GM18511 (cell line): ENCODE results near the gene SH3BP1.

Experiments used
- ATAC-seq: cut with Tn5 transposase; IDR thresholded peaks from one replicate; pipeline ENCODE4 v1.9.1; 2021; ENCODE audit warnings: mild to moderate bottlenecking, moderate library complexity; ENCODE audit not compliant: unreplicated experiment

The SH3BP1 gene

DNA sequence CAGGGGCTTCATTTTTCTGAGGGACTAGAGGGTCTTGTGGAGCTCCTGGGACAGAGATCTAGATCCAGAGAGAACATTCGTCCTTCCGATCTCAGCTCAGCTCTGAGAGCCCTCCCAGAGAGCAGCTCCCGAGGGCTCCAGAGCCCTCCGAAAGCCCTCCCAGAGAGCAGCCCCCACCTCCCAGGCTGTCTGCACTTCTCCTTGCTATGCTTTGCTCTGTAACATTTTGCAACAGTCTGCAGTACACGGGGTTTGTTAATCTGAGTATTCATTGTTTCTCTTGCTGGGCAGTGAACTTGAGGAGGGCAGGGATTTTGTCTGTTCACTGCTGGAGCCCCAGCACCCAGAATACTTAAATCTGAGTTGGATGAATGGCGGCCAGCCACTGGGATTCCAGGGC, 28.3 kb upstream of the SH3BP1 start:
- no peak for ATAC-seq

DNA sequence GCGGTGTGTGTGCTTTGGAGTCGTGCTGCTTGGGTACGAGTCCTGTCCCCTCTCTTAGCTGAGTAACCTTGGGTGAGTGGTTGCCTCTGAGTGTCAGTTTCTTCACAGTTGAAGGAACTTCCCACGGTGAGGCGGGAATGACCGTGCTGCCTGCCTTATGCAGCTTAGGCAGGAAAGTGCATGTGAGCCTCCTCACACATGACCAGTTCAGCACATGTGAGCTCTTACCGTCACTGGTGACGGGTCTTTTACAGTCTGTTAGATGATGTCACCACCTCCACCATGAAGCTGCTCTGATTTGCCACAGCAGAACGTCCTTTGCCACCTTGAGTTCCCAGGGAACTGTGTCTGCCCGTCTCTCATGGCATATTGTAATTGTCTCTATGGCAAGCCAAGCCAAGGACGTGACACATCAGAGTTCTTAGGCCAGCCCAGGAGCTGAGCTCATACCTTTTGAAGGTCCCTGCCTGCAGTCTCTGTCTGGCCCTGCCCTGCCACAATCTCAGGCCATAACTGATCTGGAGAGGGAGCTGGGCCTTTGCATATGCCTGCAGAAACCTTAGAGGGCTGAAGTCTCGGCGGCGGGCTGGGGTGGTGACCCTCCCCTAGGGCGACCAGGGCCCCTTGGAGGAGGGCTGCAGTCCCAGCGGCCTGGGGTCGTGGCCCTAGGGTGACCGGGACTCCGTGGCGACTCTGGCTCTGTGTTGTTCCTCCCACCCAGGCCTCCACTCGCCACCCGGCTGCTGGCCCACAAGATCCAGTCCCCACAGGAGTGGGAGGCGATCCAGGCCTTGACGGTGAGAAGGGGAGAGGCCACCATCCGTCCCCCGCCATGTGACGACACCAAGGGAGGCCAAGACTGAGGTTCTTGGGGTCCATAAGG, 23.0 kb upstream of the SH3BP1 start:
- ATAC-seq: no peak

DNA sequence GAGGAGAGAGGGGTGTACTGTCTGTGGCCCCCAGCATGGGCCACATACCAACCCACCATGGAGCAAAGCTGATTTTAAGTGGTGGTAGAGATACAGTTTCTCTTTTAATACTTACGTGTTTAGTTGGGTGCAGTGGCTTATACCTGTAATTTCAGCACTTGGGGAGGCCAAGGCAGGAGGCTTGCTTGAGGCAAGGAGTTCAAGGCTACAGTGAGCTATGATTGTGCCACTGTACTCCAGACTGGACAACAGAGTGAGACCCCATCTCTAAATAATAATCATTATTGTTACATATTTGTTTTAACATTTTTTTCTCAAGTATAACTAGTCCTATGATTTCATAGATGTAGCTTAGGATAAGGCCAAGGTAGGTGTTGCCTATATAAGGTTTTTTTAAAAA, 22.0 kb upstream of the SH3BP1 start:
- no peak for ATAC-seq

DNA sequence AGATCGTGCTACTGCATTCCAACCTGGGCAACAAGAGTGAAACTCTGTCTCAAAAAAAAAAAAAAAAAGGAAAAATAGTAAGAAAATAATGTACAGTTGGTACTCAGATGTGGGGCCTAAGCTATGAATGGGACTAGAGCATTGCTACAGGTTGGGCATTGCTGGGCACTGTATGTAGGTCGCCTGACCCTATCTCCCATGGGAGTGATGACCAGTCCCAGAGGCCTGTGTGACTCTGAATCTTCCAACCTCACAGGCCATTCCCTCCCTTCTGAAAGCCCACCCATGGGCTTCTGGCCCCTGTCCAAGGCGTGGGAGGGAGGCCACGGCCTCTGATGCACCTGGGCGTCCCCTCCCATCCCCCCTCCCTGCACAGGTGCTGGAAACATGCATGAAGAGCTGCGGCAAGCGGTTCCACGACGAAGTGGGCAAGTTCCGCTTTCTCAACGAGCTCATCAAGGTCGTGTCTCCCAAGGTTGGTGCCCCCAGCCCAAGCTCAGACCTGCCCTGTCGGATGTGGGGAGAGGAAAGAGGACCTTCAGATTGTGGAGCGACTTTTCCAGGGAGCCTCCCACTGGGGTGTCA, 21.3 kb upstream of the SH3BP1 start:
- no peak for ATAC-seq

DNA sequence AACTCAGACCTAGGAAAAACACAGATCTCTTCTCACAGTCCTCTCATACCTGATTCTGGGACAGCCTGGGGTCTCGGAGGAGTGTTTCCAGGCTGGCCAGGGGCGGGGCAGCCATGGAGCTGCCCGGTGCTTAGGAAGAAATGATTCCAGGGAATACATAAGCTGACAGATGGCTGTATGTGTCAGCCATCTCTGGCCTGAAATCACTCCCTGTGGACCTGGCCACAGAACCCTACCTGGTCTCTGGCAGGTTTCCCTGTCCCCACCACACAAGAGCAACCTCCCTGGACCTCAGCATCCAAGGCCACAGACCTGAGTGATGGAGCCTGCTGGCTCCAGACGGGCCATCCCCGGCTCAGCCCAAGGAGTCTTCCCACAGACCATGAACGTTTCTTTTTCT, 20.8 kb upstream of the SH3BP1 start:
- no peak for ATAC-seq

DNA sequence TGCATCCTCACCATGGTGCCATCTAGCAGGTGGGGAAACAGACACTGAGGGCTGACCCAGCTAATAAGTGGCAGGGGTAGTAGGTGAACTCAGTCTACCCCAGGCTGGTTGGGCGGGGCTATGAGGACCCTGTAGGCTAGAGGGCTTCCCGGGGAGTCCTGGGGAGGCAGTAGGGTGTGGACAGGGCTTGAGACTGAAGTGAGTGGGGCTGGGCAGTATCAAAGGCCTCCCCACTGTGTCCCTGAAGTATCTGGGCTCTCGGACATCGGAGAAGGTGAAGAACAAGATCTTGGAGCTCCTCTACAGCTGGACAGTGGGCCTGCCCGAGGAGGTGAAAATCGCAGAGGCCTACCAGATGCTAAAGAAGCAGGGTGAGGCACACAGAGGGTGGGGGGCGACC, 19.5 kb upstream of the SH3BP1 start:
- ATAC-seq: no peak

DNA sequence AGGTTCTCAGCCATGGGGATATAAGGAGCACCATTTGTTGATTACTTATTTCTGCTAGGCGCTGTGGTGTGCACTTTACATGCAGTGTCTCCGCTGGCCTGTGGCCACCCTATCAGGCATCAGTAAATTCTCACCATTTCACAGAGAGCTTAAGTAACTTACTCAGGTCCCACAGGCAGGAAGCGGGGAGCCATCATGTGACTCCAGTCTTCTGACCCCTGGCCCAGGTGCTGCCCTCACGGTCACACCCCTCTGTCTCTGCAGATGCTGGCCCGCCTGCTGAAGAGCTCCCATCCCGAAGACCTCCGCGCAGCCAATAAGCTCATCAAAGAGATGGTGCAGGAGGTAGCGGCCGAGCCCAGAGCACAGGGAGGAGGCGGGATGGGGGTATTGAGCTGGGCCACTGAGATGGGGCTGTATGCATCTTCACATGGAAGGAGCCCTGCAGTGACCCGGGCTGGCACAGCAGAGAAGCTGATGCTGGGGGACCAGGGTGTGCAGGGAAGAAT, 18.1 kb upstream of the SH3BP1 start:
- no peak for ATAC-seq

DNA sequence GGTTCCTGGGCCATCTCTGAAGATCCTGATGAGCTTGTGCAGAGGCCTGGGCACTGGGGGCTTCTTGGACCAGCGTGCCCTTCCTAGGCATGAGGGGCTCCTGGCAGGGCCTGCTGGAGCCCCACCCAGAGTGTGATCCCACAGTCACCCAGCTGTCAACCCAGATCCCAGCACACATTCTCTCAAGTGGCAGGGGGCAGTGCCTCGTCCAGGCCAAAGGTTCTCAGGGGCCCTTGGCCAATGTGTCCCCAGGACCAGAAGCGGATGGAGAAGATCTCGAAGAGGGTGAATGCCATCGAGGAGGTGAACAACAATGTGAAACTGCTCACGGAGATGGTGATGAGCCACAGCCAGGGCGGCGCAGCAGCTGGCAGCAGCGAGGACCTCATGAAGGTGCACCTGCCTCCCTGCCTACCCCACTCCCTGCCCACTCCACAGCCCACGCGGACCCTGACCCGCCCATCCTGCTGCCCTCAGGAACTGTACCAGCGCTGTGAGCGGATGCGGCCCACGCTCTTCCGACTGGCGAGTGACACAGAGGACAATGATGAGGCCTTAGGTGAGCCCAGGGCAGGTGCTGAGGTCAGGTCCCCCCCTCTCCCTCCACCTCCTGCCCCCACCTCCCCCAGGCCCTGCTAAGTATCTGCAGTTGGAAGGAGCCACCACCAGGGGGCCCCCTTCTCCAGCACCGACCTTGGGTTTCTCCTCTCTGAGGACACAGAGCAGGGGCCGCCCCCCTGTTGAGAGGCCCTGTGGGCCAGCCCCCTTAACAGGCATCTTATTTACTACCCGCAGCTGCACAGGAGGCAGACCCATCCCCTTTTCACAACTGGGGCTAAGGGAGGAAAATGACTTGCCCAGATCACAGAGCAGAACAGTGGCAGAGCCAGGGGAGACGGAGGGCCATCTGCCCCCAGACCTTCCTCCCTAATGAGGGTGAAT, 16.1 kb upstream of the SH3BP1 start:
- no peak for ATAC-seq

DNA sequence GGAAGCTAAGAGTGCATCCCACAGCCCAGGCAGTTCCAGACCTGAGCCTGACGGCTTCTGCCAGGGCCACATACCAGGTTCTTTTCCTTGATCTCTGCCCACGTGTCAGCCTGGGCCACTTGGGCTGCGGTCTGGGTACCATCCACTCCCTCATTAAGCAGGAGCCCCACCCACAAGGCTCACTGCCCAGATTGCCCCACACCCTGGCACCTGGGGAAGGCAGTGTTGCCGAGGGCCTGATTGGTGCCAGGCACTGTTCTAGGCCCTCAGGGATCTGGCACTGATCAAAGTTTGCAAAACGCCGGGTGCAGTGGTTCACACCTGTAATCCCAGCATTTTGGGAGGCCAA, 15.5 kb upstream of the SH3BP1 start:
- ATAC-seq: no peak

DNA sequence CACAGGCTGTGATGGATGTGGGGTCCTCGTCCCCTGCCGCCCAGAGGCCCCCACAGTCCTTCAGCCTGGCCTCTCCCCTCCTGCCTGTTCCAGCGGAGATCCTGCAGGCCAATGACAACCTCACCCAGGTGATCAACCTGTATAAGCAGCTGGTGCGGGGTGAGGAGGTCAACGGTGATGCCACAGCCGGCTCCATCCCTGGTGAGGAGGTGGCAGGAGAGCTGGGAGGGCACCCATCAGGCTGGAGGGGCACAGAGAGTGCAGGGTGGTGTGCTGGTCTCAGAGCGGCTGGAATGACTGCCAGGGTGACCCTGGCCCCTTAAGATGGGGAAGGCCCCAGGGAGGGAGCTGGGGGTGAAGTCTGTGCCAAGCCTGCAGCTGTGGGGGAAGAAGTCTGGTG, 14.6 kb upstream of the SH3BP1 start:
- ATAC-seq: no peak

DNA sequence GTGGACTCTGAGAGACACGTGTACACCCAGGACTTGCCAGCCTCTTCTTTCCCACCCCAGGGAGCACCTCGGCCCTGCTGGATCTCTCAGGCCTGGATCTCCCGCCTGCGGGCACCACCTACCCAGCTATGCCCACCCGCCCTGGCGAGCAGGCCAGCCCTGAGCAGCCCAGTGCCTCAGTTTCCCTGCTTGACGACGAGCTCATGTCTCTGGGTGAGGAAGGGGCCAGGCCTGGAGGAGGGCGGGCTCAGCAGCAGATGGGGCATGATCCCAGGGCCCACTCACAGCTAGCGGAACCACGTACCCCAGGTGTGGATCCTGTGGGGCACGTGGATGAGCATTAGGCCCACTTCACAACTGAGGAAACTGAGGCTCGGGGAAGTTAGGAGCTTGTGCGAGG, 13.7 kb upstream of the SH3BP1 start:
- no peak for ATAC-seq

DNA sequence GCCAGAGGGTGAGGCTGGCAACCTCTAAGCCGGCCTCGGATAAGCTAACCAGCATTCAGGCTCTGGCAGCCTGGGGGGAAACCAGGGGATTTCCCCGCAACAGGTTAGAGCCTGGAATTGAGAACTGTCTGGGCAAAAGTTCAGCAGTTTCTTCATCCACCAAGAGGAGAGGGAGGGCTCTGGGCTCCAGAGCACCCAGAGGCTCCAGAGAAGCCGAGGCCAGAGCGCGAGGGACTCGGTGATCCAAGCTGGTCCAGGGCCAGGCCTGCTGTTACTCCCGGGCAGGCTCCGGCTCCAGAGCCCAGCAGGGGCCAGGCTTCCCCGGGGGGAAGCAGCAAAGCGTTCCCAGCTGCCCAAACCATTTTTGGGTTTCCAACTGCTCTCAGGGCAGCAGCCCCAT, 13.3 kb upstream of the SH3BP1 start:
- ATAC-seq: no peak

DNA sequence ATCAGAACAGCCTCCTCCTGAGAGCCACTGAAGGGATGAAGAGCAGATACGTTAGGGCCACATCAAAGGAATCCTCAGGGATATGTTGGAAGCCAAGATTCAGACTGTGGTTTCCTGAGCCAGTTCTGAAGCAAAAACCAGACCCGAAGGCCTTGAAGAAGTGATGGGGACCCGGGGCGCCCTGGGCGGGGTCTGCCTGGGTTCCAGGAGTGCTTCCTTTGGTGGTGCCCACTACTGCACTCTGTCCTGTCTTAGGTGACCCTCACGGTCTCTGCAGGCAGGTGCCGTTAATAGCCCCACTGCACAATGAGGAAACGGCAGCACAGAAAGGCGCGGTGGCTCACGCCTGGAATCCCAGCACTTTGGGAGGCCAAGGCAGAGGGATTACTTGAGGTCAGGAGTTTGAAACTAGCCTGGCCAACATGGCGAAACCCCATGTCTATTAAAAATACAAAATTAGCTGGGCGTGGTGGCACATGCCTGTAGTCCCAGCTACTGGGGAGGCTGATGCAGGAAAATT, 12.9 kb upstream of the SH3BP1 start:
- no peak for ATAC-seq

DNA sequence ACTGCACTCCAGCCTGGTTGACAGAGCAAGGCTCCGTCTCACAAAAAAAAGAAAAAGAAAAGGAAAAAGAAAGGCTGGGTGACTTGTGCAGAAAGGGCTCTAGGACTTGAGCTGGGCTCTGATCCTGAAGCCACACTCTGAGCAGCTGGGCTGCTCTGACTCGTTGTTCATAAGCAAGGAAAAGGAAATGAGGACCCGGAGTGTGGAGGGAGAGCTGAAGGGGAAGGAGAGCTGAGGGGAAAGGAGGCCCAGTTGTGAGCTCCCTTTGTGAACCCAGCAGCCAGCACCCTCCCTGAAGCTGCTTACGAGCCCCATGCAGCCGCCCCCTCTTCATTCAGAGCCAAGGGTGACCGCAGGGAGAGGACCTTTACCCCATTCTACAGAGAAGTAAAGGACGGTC, 12.3 kb upstream of the SH3BP1 start:
- ATAC-seq: no peak

DNA sequence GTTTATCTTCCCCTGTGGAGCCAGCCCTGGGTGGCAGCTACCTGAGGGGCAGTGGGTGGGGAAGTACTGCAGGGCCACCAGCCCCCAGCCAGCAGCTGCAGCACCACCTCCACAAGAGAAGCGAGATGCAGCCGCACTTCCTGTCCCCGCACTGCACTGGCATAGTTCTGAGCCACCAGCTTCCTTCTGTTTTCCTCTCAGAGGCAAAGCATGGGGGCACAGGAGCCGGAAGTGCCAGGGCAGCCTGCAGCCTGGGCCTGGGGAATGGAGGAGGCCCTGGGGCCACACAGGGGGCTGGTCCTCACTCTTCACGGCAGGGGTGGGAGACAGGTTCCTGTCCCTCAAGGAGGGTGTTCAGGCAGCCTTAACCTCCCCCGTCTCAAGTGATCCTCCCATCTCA, 11.9 kb upstream of the SH3BP1 start:
- no peak for ATAC-seq

DNA sequence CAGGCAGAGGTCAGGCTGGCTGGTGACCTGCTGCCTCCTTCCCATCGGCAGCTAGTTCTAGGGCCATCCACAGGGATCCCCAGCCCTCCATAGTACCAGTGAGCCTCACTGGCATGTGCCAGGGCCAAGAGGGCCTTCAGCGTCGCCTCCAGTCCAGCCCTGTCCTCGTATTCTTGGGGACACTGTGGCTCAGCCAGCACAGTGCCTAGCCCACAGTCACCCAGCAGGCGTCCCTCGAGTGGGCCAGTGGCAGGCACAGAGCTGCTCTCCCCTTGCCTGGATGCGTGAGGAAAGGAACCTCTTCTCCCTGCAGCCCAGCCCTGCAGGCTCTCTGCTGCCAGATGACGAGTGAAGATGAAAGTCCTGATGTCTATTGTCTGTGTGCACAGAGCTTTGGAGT, 10.6 kb upstream of the SH3BP1 start:
- no peak for ATAC-seq

DNA sequence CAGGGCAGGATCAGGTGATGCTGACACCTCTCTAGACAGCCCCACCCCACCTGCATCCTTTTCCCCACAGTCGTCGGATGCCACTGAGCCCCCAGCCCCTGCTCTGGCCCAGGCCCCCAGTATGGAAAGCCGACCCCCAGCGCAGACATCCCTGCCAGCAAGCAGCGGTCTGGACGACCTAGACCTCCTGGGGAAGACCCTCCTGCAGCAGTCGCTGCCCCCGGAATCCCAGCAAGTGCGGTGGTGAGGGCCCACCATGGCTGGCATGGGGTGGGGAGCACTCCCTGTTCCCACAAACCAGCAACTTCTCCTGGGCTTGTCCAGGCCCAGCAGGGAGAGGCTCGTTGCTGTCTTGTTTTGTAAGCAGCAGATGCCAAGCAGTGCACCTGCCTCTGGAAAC, 9.5 kb upstream of the SH3BP1 start:
- ATAC-seq: no peak

DNA sequence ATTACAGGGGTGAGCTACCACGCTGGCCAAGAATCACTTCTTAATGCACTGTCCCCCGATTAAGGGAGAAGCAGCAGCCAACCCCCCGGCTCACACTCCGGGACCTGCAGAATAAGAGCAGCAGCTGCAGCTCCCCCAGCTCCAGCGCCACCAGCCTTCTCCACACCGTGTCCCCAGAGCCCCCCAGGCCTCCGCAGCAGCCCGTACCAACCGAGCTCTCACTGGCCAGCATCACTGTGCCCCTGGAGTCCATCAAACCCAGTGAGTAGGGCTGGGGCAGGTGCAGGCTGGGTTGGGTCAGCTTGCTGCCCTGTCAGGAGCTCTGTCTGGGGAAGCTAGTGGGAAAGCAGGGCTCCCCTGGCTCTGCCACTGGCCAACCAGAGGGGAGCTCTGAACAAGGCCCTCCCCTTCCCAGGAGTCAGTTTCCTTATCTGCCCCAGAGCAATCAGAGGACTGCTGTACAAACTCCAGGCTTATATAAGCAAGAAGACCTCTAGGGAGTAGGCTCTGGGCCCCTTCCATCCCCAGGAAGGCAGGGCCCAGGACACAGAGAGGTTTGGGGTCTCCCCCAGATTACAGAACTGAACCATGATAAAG, 8.5 kb upstream of the SH3BP1 start:
- no peak for ATAC-seq

DNA sequence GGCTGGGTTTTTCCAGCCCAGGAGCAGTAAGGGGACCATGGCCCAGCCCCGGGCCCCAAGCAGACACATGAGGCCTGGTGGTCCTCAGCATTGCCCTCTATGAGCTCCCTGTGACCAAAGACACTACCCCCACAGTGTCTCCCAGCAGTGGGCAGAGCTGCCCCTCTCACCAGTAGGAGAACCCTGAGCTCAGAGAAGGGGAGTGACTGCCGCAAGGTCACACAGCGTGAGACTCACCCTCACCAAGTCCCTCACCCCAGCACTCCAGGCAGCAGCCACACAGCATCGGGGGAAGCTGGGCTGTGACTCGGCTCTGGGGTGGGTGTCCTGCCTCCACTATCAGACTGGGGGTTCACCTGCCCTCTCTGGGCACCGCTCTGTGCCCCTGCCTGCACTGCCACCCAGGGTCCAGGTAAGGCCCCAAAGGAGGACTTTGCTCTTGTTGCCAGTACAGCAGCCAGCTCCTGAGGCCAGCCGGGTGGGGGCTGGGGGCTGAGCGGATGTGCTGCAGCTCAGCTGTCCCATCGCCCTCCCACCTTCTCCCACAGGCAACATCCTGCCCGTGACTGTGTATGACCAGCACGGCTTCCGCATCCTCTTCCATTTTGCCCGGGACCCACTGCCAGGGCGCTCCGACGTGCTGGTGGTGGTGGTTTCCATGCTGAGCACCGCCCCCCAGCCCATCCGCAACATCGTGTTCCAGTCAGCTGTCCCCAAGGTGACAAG, 7.9 kb upstream of the SH3BP1 start:
- no peak for ATAC-seq
